Measurements from ENCODE around the gene RUFY3.

- no peak for TF ChIP-seq CTCF (IDR thresholded peaks at IDR 0.05)
- no peak for TF ChIP-seq POLR2A (IDR thresholded peaks at IDR 0.05)
These were observed 107.7 kb downstream of the RUFY3 start for GRCh38 chr4:70829492-70829891.

All from testis (tissue), 2 donors.